Left forelimb (tissue), 1 donor: ENCODE measurements around the gene ZSCAN22.
"Not testable (repeated sequence)": the region's sequence is repeated elsewhere in the genome, so short reads cannot be mapped to it uniquely, and the experiment has no call there.

Experiments
- DNase-seq: peaks from one replicate; pipeline ENCODE4 v3.0.0-alpha.2; 2018; ENCODE audit warnings: low spot score

Gene ZSCAN22

GRCh38 chr19:58374200-58374599 is 47.4 kb downstream of the ZSCAN22 start:
- no peak for DNase-seq

- DNase-seq: not testable (repeated sequence)
Measured at GRCh38 chr19:58376724-58377123, 49.9 kb downstream of the ZSCAN22 start.

- peak; percentile 51 for DNase-seq
Measured at GRCh38 chr19:58379246-58379645, 52.5 kb downstream of the ZSCAN22 start.

- DNase-seq: no peak
Measured at GRCh38 chr19:58380037-58380661, 53.4 kb downstream of the ZSCAN22 start.

- peak; percentile 97 for DNase-seq
Measured at GRCh38 chr19:58380662-58381459, 54.1 kb downstream of the ZSCAN22 start, which contains the start of gene ZNF837. Gene ZNF837, minus strand, starts transcription at chr19:58381030. Its CDS starts 11,698 bp downstream, at chr19:58369332.

GRCh38 chr19:58381460-58382212 is 54.8 kb downstream of the ZSCAN22 start:
- DNase-seq: no peak

- DNase-seq: peak; percentile 49
Measured at GRCh38 chr19:58382997-58383603, 56.3 kb downstream of the ZSCAN22 start.

GRCh38 chr19:58385313-58385890 is 58.6 kb downstream of the ZSCAN22 start:
- DNase-seq: peak; percentile 40

GRCh38 chr19:58385891-58386575 is 59.2 kb downstream of the ZSCAN22 start:
- no peak for DNase-seq

GRCh38 chr19:58386576-58387337 is 60.0 kb downstream of the ZSCAN22 start, which contains the start of gene RPS5:
Gene RPS5, plus strand, starts transcription at chr19:58387269. Its CDS starts 869 bp downstream, at chr19:58388138.
- peak; percentile 96 for DNase-seq

GRCh38 chr19:58387338-58388174 is 60.8 kb downstream of the ZSCAN22 start:
- DNase-seq: peak; percentile 33

GRCh38 chr19:58388175-58388526 is 61.4 kb downstream of the ZSCAN22 start:
- DNase-seq: no peak
